Natural killer cell (primary cell): ENCODE results near the gene SLC26A3. TPM values are rescaled to one million over a fixed set of nuclear protein-coding genes. Genes with fewer than 3 reads are reported as not detected.

Experiments
- ATAC-seq, 3 donors: fragments of 150-1000 bp in 2 of 3; fragments of 200-7000 bp in 1 of 3; cut with Tn5 transposase; 1 replicate in 1 of 3; 2 replicates in 2 of 3; pipeline ENCODE4 v1.10.0; 2021; ENCODE audit warnings: mild to moderate bottlenecking in 2 of 3, moderate library complexity in 2 of 3
- DNase-seq, 2 donors: peaks; one replicate each; pipeline versions ENCODE4 v3.0.0 to v3.0.0-alpha.2; 2013 to 2021; ENCODE audit warnings: mixed read lengths in 1 of 2
- H3K27ac ChIP-seq: one replicate; pipeline ENCODE4 v1.5.1; 2013; ENCODE audit warnings: mild to moderate bottlenecking, low read length
- H3K27me3 ChIP-seq: one replicate; pipeline ENCODE4 v1.6.1; 2013; ENCODE audit warnings: low read length; ENCODE audit not compliant: control insufficient read depth, insufficient read depth
- H3K36me3 ChIP-seq: one replicate; pipeline ENCODE4 v1.6.1; 2013; ENCODE audit warnings: low read length; ENCODE audit not compliant: control insufficient read depth, insufficient read depth
- H3K4me1 ChIP-seq: one replicate; pipeline ENCODE4 v1.6.1; 2013; ENCODE audit warnings: low read length; ENCODE audit not compliant: control insufficient read depth, insufficient read depth
- H3K4me3 ChIP-seq: one replicate; pipeline ENCODE4 v1.5.1; 2013; ENCODE audit warnings: low read length
- H3K9me3 ChIP-seq: one replicate; pipeline ENCODE4 v1.6.1; 2013; ENCODE audit warnings: low read length; ENCODE audit not compliant: control insufficient read depth, insufficient read depth
- H3K27ac Mint-ChIP-seq, 2 donors: one replicate each; pipeline ENCODE4 v1.8.0; 2022; ENCODE audit warnings: mild to moderate bottlenecking in 2 of 2, mixed read lengths in 2 of 2, moderate library complexity in 1 of 2
- H3K27me3 Mint-ChIP-seq, 2 donors: one replicate each; pipeline ENCODE4 v1.8.0; 2022; ENCODE audit warnings: low read depth in 2 of 2, mixed read lengths in 2 of 2
- H3K36me3 Mint-ChIP-seq: one replicate; pipeline ENCODE4 v1.8.0; 2022; ENCODE audit warnings: mixed read lengths
- H3K4me1 Mint-ChIP-seq, 2 donors: one replicate each; pipeline ENCODE4 v1.8.0; 2022; ENCODE audit warnings: mixed read lengths in 2 of 2
- H3K4me3 Mint-ChIP-seq: one replicate; pipeline ENCODE4 v1.8.0; 2022; ENCODE audit warnings: mild to moderate bottlenecking, moderate library complexity, mixed read lengths
- H3K9me3 Mint-ChIP-seq, 2 donors: one replicate each; pipeline ENCODE4 v1.8.0; 2022; ENCODE audit warnings: mixed read lengths in 2 of 2
- CTCF ChIP-seq: fragments of 200-600 bp; IDR thresholded peaks from one replicate; pipeline ENCODE4 v1.8.0; 2022; ENCODE audit warnings: antibody characterized with exemption
- WGBS: methylation state at CpG from one replicate; pipeline ENCODE4 v1.1.7; 2013; ENCODE audit warnings: missing lambda C conversion rate; ENCODE audit not compliant: insufficient coverage; 5-methylcytosine and 5-hydroxymethylcytosine counted together
- intact Hi-C: fragments of 100-400 bp; cut with micrococcal nuclease; formaldehyde crosslinking; loops from one replicate; pipeline ENCODE4 v1.14.2; 2022
- total RNA-seq, 4 donors: library from RNA; stranded (reverse); fragments of 120-200 nt in 1 of 4; gene quantifications; one replicate each; pipeline versions ENCODE4 v1.2.3 to v1.2.4, GENCODE V29; 2013 to 2022

SLC26A3 gene
- total RNA-seq, 3 donors from 2014 or later (not counting 1 experiment from before 2014, with no cell fraction given), result not detected

DNA sequence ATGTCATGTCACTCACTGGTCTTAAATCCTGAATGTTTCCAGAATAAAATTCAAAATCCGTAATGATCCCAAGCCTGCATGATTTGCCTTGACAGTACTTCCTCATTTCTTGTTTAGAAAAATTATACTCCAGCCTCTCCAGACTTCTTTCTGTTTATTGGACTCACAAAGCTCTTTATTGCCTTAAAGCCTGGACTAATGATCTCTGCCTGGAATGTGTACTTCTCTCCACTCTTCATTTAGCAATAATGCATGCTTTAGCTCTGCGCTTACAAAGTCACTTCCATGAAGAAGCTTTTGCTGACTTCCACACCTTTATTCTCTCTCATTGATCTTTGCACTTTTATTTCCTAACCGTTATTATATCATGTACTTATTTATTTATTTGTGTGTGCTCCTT is 27.4 kb upstream of the SLC26A3 start:
- H3K27ac ChIP-seq, result no peak overlapping the region

GRCh38 chr7:107828540-107828939 is 25.5 kb upstream of the SLC26A3 start:
- no peak overlapping the region for H3K4me3 ChIP-seq
- ATAC-seq (no peak), DNase-seq (no peak)
- no peaks in the 10 kb centered on the region for H3K27me3 ChIP-seq
- Mint-ChIP-seq H3K36me3 (no peaks in the 10 kb centered on the region), H3K27ac (no peak overlapping the region), H3K4me1 (no peaks in the 10 kb centered on the region), H3K9me3 (no peaks in the 10 kb centered on the region), H3K27me3 (peaks cover 12 to 15% of the 10 kb centered on the region in 2 donors), H3K4me3 (no peak overlapping the region)
- no peaks in the 10 kb centered on the region for H3K4me1 ChIP-seq
- intact Hi-C loops, result no loop called here
- no peaks in the 10 kb centered on the region for H3K36me3 ChIP-seq
- no peak overlapping the region for H3K27ac ChIP-seq
- H3K9me3 ChIP-seq, result no peaks in the 10 kb centered on the region
- TF ChIP-seq CTCF, result no peak
- WGBS, result 89% methylated on average over 3 of the region's 4 CpGs

More for the DNA sequence above, 27.4 kb upstream of the SLC26A3 start:
- Mint-ChIP-seq H3K36me3 (no peaks in the 10 kb centered on the region), H3K4me3 (no peak overlapping the region), H3K4me1 (no peaks in the 10 kb centered on the region), H3K27ac (no peak overlapping the region), H3K9me3 (no peaks in the 10 kb centered on the region), H3K27me3 (peaks cover 12 to 17% of the 10 kb centered on the region in 2 donors)
- intact Hi-C loops, result no loop called here
- Histone ChIP-seq H3K27me3 (no peaks in the 10 kb centered on the region), H3K36me3 (no peaks in the 10 kb centered on the region), H3K9me3 (no peaks in the 10 kb centered on the region), H3K4me1 (no peaks in the 10 kb centered on the region), H3K4me3 (no peak overlapping the region)
- no peak for ATAC-seq
- no peak for TF ChIP-seq CTCF
- WGBS, result 79% methylated on average over 2 of the region's 3 CpGs
- DNase-seq, result no peak

- H3K27me3 ChIP-seq, result no peaks in the 10 kb centered on the region
- Mint-ChIP-seq H3K9me3 (no peaks in the 10 kb centered on the region), H3K27ac (no peak overlapping the region), H3K27me3 (peaks cover 12 to 15% of the 10 kb centered on the region in 2 donors), H3K4me1 (no peaks in the 10 kb centered on the region), H3K36me3 (no peaks in the 10 kb centered on the region), H3K4me3 (no peak overlapping the region)
- TF ChIP-seq CTCF, result no peak
- no peaks in the 10 kb centered on the region for H3K36me3 ChIP-seq
- ATAC-seq (no peak), DNase-seq (no peak)
- intact Hi-C loops, result no loop called here
- H3K4me1 ChIP-seq, result no peaks in the 10 kb centered on the region
- H3K9me3 ChIP-seq, result no peaks in the 10 kb centered on the region
- no peak overlapping the region for H3K4me3 ChIP-seq
- 72% methylated on average over 2 of the region's 2 CpGs for WGBS
- no peak overlapping the region for H3K27ac ChIP-seq
These were observed 24.5 kb upstream of the SLC26A3 start for GRCh38 chr7:107827501-107827900.

DNA sequence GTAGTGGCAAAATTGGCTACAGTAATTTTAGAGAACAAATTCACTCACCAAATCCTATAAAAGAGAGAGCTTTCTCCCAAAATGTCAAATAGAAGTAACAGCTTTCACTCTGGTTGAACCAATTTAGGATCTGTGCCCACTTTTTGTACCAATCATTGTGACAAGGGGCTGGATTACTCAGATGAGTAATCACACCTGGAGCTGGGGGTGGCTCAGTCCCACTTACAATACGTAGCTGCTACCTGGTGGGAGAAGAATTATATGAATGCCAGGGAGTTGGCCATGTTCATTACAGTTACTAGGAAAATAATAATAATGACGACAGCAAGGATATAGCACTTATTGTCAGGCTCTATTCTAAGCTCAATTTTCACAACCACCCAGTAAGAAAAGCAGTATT is 23.4 kb upstream of the SLC26A3 start:
- Histone ChIP-seq H3K4me3 (no peak overlapping the region), H3K27ac (no peak overlapping the region), H3K27me3 (no peaks in the 10 kb centered on the region), H3K4me1 (no peaks in the 10 kb centered on the region), H3K36me3 (no peaks in the 10 kb centered on the region), H3K9me3 (no peaks in the 10 kb centered on the region)
- DNase-seq (no peak), ATAC-seq (no peak)
- no CpG with 5 or more reads among the region's 2 CpGs for WGBS
- Mint-ChIP-seq H3K4me3 (no peak overlapping the region), H3K27me3 (peaks cover 12% of the 10 kb centered on the region in 2 donors), H3K27ac (no peak overlapping the region), H3K36me3 (no peaks in the 10 kb centered on the region), H3K9me3 (no peaks in the 10 kb centered on the region), H3K4me1 (no peaks in the 10 kb centered on the region)
- no peak for TF ChIP-seq CTCF
- intact Hi-C loops, result no loop called here
